KG1 (cell line): Measurements from ENCODE around the gene DSCAML1.
"Not testable (repeated sequence)": the region's sequence is repeated elsewhere in the genome, so short reads cannot be mapped to it uniquely, and the experiment has no call there.

Experiments used
- DNase-seq: peaks from one replicate; lab custom pipeline; 2025; lab: John Stamatoyannopoulos, UW

Gene DSCAML1

GRCh38 chr11:117466966-117467365, 330.1 kb downstream of the DSCAML1 start:
- DNase-seq: no peak

GRCh38 chr11:117465236-117465997, 331.6 kb downstream of the DSCAML1 start:
- no peak for DNase-seq

DNA sequence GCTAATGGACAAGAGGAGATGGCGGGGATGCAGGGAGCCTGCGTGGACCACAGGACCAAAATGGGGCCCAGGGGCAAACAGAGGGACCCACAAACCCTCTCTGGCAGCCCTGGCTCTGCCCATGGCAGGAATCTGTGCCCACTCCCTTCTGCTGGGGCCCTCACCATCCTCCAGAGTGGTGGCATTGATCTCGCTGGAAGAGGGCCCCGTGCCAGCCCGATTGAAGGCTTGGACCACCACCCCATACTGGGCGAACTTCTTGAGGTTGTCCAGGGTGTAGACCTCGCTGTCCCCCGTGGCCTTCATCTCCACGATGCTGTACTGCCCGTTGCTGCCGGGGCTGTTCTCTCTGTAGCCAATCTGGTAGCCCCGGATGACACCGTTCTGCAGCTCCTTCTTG, 332.2 kb downstream of the DSCAML1 start:
- no peak for DNase-seq

- no peak for DNase-seq
Observed at GRCh38 chr11:117462864-117463247, 334.2 kb downstream of the DSCAML1 start.

DNA sequence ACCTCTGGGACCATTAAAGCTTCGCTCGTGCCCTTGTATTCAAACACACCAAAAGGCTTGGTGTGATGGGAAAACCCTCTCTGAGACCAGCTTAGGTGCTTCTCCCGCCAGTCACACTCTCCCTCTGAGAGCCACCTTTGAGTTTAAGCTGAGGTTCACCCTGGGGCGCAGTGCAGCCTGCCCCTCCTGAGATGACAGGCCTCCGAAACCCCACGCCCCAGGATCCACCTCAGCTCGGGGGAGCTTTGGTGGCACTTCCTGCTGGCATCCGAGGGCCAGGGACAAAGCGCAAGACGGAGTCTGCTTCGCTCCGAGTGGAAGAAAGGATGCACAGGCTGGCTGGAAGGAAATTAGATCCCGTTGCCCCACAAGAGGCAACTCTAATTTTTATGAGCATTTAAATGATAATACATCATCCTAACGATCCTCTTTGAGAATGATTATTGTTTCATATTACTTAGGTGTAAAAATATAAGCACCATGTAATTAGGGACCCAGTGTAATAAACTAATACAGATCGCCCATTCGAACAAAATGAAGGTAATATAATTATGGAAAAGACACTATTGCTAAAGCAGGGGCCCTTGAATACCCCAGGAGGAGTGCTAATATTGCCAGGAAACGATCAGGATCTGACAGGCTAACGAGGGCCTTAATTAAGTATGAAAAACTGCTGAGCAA, 334.7 kb downstream of the DSCAML1 start:
- DNase-seq: no peak

DNA sequence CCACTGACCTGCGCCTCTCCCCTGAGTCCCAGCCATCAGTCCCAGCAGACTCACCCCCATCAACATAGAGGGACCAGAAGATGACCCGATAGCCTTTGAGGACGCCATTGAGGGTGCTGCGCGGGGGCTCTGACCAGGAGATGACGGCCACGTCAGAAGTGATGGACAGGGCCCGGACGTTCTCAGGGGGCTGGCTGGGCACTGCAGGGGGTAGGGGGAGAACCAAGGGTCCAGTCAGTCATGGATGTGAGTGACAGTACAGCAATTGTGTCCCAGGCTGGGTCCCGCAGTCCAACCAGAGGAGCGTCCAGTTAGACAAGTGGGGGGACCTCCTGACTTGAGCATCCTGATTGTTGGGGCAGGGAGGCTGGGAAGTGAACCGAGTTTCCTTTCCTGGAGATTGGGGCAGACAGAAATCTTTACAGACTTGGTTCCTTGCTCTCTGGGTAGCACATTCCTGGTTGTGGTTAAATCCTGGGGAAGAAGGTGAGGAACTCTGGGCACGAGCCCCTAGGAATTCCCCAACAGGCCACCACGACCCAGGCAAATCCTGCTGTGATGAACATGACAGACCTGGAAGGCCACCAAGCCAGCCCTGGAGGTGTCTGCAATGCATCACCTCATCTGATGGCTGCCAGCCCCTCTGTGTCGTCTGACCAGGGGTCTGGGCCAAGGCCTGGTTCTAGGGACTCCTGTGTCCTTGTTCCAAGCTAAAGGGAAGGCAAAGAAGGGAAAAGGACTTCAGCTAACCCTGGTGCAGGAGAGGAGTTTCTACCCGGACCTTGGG, 335.4 kb downstream of the DSCAML1 start:
- no peak for DNase-seq

DNA sequence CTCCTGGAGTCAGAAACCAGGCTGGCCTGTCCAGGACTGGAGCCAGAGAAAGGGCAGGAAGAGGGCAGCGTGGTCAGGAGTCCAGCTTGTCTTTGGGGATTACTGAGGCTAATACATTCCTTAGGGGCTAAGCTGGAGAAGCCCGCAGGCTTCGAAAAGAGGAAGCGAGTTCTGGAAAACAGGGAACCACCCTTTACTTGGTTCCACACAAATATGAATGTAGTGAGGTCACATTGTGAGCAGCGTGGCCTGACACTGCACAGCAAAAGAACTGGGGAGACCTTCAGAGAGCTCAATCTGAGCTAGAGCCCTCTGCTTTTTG, 337.1 kb downstream of the DSCAML1 start:
- no peak for DNase-seq

DNA sequence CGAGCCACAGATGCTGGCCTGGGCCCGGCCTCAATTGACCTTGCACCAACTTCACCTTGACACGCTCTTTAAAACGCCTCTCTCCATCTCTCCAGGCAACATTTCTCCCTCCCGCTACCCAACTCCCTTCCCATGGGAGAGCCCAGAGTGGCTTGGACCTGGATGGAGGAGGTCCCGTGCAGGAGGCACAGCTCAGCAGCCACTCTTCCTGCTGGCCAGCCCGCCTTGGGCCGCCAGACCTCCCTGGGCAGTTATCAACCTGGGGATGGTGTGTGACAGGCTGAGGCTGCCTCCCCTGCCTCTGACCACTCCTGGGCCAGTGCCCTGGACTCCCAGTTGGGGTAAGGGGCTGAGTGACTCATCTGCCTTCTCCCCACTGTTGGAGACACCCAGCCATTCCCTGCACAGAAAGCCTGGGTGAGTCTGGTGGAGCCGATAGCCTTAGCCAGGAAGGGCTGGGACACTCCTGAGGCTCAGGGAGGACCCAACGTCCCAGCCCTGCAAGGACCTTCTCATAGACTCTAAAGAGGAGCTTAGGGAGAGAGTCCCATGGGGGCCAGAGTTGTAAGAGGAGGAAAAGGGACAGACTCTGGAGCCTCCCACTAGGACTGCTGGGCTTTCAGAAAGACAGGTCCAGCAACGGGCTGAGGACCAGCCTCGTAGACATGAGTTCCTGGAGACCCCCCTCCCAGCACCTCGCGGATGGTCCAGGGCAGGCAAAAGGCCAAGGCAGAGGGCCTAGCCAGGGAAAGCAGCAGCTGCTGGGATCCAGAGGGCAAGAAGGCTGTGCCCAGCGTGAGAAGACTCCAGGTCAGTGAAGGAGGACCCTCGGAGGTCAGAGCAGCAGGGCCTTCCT, 337.7 kb downstream of the DSCAML1 start:
- DNase-seq: no peak

GRCh38 chr11:117458275-117459122, 338.5 kb downstream of the DSCAML1 start:
- no peak for DNase-seq

DNA sequence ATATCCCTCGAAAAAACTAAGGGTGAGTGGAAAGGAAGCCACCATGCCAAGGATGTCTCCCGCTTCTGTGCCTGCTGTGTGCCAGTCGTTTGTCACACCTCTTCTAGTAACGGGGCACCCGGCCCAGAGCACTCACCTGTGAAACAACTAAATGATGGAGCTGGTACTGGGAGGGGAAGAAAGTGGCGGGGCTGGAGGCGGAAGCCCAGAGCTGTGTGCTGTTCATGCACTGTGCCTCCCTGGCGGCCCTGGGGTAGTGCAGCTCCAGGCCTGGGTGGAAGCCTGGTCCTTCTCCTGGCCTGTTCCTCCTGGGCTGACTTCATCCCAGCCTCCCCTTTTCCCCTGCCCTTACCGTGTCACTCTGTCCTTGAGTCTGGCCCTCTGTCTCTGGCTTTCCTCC, 339.2 kb downstream of the DSCAML1 start:
- no peak for DNase-seq

DNA sequence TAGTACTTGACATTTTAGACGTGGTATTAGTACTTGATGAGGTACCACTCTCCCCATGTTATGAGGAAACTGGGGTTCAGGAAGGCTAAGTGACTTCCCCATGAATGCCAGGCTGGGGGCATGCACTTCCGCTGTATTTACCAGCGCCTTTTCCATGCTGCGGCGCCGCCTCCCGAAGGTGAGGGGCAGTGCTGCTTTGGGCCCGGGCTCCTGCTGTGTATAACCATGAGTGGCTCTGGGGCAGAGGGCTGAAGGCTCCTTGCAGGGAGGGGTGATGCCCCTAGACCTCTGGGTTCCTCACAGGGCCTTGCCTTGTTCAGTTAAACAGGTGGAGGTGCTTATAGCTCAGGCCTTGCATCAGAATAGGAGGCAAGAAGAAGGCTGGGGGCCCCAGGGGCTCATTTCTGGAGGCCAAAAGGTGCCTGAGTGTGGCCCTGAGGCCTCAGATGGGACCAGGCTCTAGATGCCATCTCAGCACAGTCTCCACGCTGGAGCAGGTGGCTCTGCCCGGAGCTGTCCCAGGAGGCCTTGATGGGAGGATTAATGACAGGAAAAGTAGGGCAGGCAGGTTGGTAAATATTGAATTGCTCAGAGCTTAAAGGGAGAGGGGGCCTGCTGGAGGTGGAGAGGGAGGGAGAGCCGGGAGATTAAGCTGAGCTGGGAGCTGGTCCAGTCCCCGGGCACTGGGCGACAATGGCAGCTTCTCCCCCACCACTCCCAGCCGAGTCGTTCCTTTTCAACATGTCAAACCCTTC, 339.8 kb downstream of the DSCAML1 start:
- DNase-seq: no peak

DNA sequence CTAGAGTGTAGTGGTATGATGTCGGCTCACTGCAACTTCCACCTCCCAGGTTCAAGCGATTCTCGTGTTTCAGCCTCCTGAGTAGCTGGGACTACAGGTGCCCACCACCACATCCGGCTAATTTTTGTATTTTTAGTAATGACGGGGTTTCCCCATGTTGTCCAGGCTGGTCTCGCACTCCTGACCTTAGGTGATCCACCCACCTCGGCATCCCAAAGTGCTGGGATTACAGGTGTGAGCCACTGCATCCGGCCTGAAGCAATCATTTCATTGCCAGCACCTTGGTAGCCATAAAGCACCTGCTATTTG, 340.3 kb downstream of the DSCAML1 start:
- DNase-seq: not testable (repeated sequence)

GRCh38 chr11:117456027-117456720, 340.8 kb downstream of the DSCAML1 start:
- no peak for DNase-seq

- no peak for DNase-seq
Observed at GRCh38 chr11:117454564-117454917, 342.5 kb downstream of the DSCAML1 start.

- no peak for DNase-seq
Observed at GRCh38 chr11:117453886-117454563, 343.0 kb downstream of the DSCAML1 start.

GRCh38 chr11:117449111-117449693, 347.8 kb downstream of the DSCAML1 start:
- no peak for DNase-seq

DNA sequence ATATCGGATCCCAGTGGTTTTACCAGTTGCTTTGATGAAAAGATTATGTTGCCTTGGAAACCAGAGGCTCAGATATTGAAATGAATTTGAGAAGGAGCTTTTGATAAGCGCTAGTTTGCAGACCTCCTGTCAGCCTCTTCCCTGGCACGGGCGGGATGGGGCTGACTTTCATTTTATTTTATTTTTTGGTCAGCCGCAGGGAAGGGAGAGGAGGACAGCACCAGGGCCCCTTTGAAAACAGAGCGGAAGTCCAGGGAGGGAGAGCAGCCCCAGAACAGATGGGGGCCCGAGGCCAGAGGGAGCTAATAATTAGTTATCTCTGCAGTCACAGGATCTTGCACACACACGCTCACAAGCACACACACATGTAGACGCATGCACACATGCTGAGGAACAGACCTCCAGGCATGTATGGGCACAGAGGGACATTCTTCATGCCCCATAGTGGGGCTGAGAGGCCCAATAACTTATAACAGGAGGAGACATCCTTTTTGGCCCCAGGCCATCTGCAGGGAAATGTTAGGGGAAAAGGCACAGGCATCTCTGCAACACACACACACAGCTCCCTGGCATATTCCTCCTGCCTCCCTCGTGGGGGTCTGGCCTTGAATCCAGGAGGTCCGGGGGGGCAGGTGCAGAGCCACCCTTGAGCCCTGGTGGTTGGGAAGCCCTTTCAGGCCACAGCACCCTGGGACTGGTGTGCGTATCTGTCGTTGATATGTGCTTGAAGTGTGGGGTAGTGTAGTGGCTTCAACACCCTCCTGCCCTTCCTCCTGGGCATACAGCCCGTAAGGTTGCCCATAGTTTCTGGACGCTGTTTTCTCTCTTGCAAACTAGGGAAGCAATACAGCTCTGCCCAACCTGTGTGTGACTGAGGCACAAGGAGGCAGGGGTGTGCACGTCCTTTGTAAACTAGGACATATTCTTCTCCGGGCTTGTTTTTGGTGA, 352.0 kb downstream of the DSCAML1 start:
- no peak for DNase-seq

DNA sequence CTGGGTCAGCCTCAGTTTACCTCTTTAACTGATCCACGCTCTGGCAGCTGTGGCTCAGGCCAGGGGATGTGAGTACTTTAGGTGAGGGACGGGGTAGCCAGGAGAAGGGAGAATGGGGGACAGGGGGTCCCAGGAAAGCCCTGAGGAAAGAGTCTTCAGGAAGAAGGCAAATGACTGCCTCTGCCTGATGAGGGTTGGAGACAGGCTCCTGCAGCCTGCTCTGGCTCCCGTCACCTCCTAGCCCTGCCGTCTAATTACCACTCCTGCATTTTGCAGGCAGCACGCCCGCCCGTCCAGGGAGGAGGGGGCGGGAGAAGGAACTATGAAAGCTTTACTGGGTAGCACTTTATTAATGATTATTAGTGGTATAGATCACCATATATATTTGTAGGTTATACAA, 352.8 kb downstream of the DSCAML1 start:
- DNase-seq: no peak
